Stimulated activated CD8-positive, alpha-beta memory T cell treated with anti-CD3 and anti-CD28 coated beads, Interleukin-4, amount 100 ng/mL, for 24 hours (primary cell): ENCODE measurements around the gene FNDC10.

Experiments used
- DNase-seq: peaks from one replicate; pipeline ENCODE4 v3.0.0-alpha.2; 2020; ENCODE audit warnings: low read depth

Gene FNDC10

GRCh38 chr1:1627829-1628753 lies 28.2 kb upstream of the FNDC10 start:
- no peak for DNase-seq

GRCh38 chr1:1627261-1627828 lies 27.4 kb upstream of the FNDC10 start:
- no peak for DNase-seq

GRCh38 chr1:1626207-1627141 lies 26.5 kb upstream of the FNDC10 start:
- no peak for DNase-seq

- DNase-seq, result no peak
These were observed 25.9 kb upstream of the FNDC10 start for GRCh38 chr1:1625824-1626206.

GRCh38 chr1:1625404-1625775 lies 25.5 kb upstream of the FNDC10 start:
- no peak for DNase-seq

- DNase-seq, result no peak
These were observed 24.8 kb upstream of the FNDC10 start for GRCh38 chr1:1624443-1625403.

- no peak for DNase-seq
These were observed 23.9 kb upstream of the FNDC10 start for GRCh38 chr1:1623631-1624442.

GRCh38 chr1:1623181-1623630 lies 23.3 kb upstream of the FNDC10 start:
- DNase-seq, result no peak

- DNase-seq, result no peak
These were observed 22.8 kb upstream of the FNDC10 start for GRCh38 chr1:1622788-1623094.

- no peak for DNase-seq
These were observed 22.3 kb upstream of the FNDC10 start for GRCh38 chr1:1622010-1622787.

GRCh38 chr1:1621173-1622009 lies 21.5 kb upstream of the FNDC10 start:
- DNase-seq, result no peak

GRCh38 chr1:1620433-1621139 lies 20.7 kb upstream of the FNDC10 start:
- no peak for DNase-seq

- DNase-seq, result no peak
These were observed 20.0 kb upstream of the FNDC10 start for GRCh38 chr1:1619917-1620361.

GRCh38 chr1:1618396-1619068 lies 18.6 kb upstream of the FNDC10 start:
- no peak for DNase-seq

- DNase-seq, result no peak
These were observed 18.0 kb upstream of the FNDC10 start for GRCh38 chr1:1617925-1618324.

GRCh38 chr1:1617516-1617915 lies 17.6 kb upstream of the FNDC10 start:
- DNase-seq, result no peak

GRCh38 chr1:1616838-1617237 lies 16.9 kb upstream of the FNDC10 start:
- no peak for DNase-seq
